ENCODE measurements around the gene ORAI3.

DNA sequence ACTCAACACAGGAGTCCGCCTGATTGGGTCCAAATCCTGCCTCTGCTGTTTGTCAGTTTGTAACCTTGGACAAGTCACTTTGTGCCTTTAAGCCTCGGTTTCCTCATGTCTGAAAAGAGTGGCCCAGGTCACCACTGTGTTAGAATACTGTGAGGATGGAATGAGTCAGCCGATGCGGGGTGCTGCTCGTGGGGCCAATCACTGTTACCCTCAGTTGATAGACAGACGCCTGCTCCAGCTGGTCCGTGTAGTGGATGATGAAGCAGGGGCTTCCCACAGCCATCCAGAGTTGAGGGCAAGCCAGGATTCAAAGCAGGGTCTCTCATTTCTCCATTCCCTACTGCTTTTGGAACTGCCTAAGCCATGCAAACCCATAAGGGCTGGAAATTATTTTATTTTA is 19.7 kb upstream of the ORAI3 start:
- TF ChIP-seq KLF1 (tag by site-specific recombination; IDR thresholded peaks at IDR 0.05) (no peak), ZBTB1 (tag by site-specific recombination; IDR thresholded peaks at IDR 0.05) (no peak), ZNF157 (tag by site-specific recombination; IDR thresholded peaks at IDR 0.05) (no peak)
- TF ChIP-seq, protein P1, sequence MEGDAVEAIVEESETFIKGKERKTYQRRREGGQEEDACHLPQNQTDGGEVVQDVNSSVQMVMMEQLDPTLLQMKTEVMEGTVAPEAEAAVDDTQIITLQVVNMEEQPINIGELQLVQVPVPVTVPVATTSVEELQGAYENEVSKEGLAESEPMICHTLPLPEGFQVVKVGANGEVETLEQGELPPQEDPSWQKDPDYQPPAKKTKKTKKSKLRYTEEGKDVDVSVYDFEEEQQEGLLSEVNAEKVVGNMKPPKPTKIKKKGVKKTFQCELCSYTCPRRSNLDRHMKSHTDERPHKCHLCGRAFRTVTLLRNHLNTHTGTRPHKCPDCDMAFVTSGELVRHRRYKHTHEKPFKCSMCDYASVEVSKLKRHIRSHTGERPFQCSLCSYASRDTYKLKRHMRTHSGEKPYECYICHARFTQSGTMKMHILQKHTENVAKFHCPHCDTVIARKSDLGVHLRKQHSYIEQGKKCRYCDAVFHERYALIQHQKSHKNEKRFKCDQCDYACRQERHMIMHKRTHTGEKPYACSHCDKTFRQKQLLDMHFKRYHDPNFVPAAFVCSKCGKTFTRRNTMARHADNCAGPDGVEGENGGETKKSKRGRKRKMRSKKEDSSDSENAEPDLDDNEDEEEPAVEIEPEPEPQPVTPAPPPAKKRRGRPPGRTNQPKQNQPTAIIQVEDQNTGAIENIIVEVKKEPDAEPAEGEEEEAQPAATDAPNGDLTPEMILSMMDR (tag by site-specific recombination; IDR thresholded peaks at IDR 0.05): no peak
- TF ChIP-seq, protein P2, sequence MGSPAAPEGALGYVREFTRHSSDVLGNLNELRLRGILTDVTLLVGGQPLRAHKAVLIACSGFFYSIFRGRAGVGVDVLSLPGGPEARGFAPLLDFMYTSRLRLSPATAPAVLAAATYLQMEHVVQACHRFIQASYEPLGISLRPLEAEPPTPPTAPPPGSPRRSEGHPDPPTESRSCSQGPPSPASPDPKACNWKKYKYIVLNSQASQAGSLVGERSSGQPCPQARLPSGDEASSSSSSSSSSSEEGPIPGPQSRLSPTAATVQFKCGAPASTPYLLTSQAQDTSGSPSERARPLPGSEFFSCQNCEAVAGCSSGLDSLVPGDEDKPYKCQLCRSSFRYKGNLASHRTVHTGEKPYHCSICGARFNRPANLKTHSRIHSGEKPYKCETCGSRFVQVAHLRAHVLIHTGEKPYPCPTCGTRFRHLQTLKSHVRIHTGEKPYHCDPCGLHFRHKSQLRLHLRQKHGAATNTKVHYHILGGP (tag by site-specific recombination; IDR thresholded peaks at IDR 0.05): no peak
